ENCODE measurements around the gene SYNE3. TPM values are rescaled to one million over a fixed set of nuclear protein-coding genes. Genes with fewer than 3 reads are reported as not detected.

The SYNE3 gene
- polyA plus RNA-seq, 1 donor (not counting 4 experiments of a cell fraction or from before 2014, with no cell fraction given): 1.0 TPM

DNA sequence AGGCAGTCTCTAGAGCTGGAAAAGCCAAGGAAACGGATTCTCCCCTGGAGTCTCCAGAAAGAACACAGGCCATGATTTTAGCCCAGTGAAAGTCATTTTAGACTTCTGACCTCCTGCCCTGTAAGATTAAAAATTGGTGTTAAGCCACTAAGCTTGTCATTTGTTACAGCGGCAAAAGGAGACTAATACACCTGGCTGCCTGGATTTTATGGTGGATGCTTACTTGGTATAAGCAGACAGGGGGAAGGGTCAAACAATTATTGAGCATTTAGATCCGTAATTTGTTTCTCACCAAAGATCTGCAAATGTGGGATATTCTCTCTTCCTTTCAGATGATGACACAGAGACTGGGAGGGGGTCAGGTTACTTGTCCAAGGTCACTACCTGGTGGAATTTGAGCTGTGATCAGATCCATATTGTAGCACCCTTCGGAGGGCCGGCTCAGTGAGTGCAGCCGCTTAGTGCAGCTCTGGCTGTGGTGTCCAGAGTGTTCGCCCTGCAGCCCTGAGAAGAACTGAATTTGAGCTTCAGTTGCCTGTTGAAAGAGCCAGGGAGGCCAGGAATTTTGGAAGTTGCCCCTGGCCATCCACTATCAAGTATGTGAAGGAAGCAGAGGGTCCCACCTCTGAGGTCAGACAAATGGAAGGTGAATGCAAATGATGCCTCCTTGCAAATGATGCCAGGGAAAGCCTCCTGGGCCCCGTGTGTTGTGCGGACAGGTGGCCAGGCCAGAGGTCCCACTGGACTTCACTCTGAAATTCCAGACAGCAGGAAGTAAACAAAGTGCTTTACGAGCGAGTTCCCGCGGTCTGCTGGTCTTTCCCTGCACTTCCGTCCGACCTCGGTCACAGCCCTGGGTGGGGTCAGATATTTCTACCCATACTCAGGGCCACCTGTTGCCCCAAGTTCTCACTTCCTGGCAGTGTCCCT is 33.5 kb upstream of the SYNE3 start:
- no peaks in the 10 kb centered on the region for H4K20me1 ChIP-seq (ENCODE audit: control insufficient read depth, extremely low read depth, insufficient read depth, low read length)
- peaks cover 3% of the 10 kb centered on the region for H3K9me1 ChIP-seq (ENCODE audit: control insufficient read depth, extremely low read depth, insufficient read depth, low read length)
- FAIRE-seq (no peak), DNase-seq (ENCODE audit: low read depth, low spot score) (no peak)
- no peak overlapping the region for H3K27ac ChIP-seq (ENCODE audit: control insufficient read depth, insufficient read depth, low read length)
- H3K36me3 ChIP-seq (ENCODE audit: control insufficient read depth in 2 of 2, extremely low read depth in 1 of 2, insufficient read depth in 2 of 2, low read length in 2 of 2): no peaks in the 10 kb centered on the region
- no peaks in the 10 kb centered on the region for H3K79me2 ChIP-seq (ENCODE audit: control insufficient read depth, insufficient read depth, low read length)
- H3K27me3 ChIP-seq (ENCODE audit: control insufficient read depth, extremely low read depth, insufficient read depth, low read length): no peaks in the 10 kb centered on the region
- peaks cover 21% of the 10 kb centered on the region for H3K4me1 ChIP-seq (ENCODE audit: control insufficient read depth, extremely low read depth, insufficient read depth, low read length)
- H3K4me2 ChIP-seq (ENCODE audit: control insufficient read depth, extremely low read depth, insufficient read depth, low read depth, low read length): no peak overlapping the region
- dilution Hi-C loops (cut with MboI; ENCODE audit: extremely low pct_ligation_motif_present, low sequenced_read_pairs): loop anchor here (25.0 kb wide), 1 partner anchor 412 kb away; no protein-coding TSS in a partner anchor
- no peak overlapping the region for H3K4me3 ChIP-seq (ENCODE audit: control insufficient read depth in 2 of 3, extremely low read depth in 1 of 3, insufficient read depth in 2 of 3, low read depth in 1 of 3, low read length in 3 of 3)
- peaks cover 4% of the 10 kb centered on the region for H3K9me3 ChIP-seq (ENCODE audit: control insufficient read depth, low read depth, low read length)
- no peak overlapping the region for H2AFZ ChIP-seq (ENCODE audit: control insufficient read depth, low read length)
- TF ChIP-seq, protein P1, sequence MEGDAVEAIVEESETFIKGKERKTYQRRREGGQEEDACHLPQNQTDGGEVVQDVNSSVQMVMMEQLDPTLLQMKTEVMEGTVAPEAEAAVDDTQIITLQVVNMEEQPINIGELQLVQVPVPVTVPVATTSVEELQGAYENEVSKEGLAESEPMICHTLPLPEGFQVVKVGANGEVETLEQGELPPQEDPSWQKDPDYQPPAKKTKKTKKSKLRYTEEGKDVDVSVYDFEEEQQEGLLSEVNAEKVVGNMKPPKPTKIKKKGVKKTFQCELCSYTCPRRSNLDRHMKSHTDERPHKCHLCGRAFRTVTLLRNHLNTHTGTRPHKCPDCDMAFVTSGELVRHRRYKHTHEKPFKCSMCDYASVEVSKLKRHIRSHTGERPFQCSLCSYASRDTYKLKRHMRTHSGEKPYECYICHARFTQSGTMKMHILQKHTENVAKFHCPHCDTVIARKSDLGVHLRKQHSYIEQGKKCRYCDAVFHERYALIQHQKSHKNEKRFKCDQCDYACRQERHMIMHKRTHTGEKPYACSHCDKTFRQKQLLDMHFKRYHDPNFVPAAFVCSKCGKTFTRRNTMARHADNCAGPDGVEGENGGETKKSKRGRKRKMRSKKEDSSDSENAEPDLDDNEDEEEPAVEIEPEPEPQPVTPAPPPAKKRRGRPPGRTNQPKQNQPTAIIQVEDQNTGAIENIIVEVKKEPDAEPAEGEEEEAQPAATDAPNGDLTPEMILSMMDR (optimal IDR thresholded peaks at IDR 0.05 in 1 of 3, IDR thresholded peaks at IDR 0.05 in 1 of 3, conservative IDR thresholded peaks at IDR 0.05 in 1 of 3; ENCODE audit: extremely low read depth in 1 of 3, insufficient read depth in 2 of 3, low read length in 3 of 3): no peak
- TF ChIP-seq EZH2 (IDR thresholded peaks at IDR 0.05; ENCODE audit: low read length): no peak
- no peak overlapping the region for H3K9ac ChIP-seq (ENCODE audit: control insufficient read depth, extremely low read depth, insufficient read depth, low read length)

DNA sequence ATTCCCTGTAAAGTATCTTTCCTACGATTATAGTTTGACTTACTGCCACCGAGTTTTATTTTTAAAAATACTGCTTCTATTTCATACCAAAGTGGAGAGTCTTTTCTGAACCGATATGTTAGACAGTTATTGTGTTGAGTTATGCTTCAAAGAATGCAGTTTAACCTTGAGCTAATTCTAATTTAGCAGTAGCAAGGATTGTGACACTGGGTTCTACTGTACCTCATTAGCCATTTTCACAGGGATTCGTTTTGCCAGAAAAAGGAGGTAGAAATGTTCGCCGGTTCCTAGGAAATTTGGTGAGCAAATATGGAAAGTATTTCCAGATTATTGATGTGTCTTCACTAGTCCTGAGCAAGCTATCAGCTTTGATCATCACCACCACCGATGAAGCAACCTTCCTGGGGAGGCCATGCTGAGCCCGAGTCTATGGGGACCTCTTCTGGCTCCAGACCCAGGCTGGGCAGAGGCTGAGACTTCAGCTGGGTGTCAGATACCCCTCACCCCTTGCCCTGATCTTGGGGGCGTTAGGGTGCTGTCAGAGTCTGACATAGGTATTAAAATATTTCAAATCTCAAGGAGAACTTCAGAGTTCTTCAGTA is 32.0 kb upstream of the SYNE3 start:
- peaks cover 3% of the 10 kb centered on the region for H3K9me1 ChIP-seq (ENCODE audit: control insufficient read depth, extremely low read depth, insufficient read depth, low read length)
- no peak for TF ChIP-seq EZH2 (IDR thresholded peaks at IDR 0.05; ENCODE audit: low read length)
- TF ChIP-seq, protein P1 (optimal IDR thresholded peaks at IDR 0.05 in 1 of 3, IDR thresholded peaks at IDR 0.05 in 1 of 3, conservative IDR thresholded peaks at IDR 0.05 in 1 of 3; ENCODE audit: extremely low read depth in 1 of 3, insufficient read depth in 2 of 3, low read length in 3 of 3): no peak
- no peak for DNase-seq (ENCODE audit: low read depth, low spot score)
- dilution Hi-C loops (cut with MboI; ENCODE audit: extremely low pct_ligation_motif_present, low sequenced_read_pairs): no loop called here
- H3K36me3 ChIP-seq (ENCODE audit: control insufficient read depth in 2 of 2, extremely low read depth in 1 of 2, insufficient read depth in 2 of 2, low read length in 2 of 2): no peaks in the 10 kb centered on the region
- no peak for FAIRE-seq
- H3K4me2 ChIP-seq (ENCODE audit: control insufficient read depth, extremely low read depth, insufficient read depth, low read depth, low read length): no peak overlapping the region
- no peak overlapping the region for H3K27ac ChIP-seq (ENCODE audit: control insufficient read depth, insufficient read depth, low read length)
- H2AFZ ChIP-seq (ENCODE audit: control insufficient read depth, low read length): no peak overlapping the region
- H3K79me2 ChIP-seq (ENCODE audit: control insufficient read depth, insufficient read depth, low read length): peaks cover 1% of the 10 kb centered on the region
- no peaks in the 10 kb centered on the region for H4K20me1 ChIP-seq (ENCODE audit: control insufficient read depth, extremely low read depth, insufficient read depth, low read length)
- no peak overlapping the region for H3K9ac ChIP-seq (ENCODE audit: control insufficient read depth, extremely low read depth, insufficient read depth, low read length)
- no peaks in the 10 kb centered on the region for H3K27me3 ChIP-seq (ENCODE audit: control insufficient read depth, extremely low read depth, insufficient read depth, low read length)
- peaks cover 4% of the 10 kb centered on the region for H3K9me3 ChIP-seq (ENCODE audit: control insufficient read depth, low read depth, low read length)
- H3K4me1 ChIP-seq (ENCODE audit: control insufficient read depth, extremely low read depth, insufficient read depth, low read length): peaks cover 21% of the 10 kb centered on the region
- no peak overlapping the region for H3K4me3 ChIP-seq (ENCODE audit: control insufficient read depth in 2 of 3, extremely low read depth in 1 of 3, insufficient read depth in 2 of 3, low read depth in 1 of 3, low read length in 3 of 3)
